Gastroesophageal sphincter (tissue), 4 donors: ENCODE data around the gene PCNT. TPM values are rescaled to one million over a fixed set of nuclear protein-coding genes. Genes with fewer than 3 reads are reported as not detected.

Experiments used
- ATAC-seq: fragments of 150-250 bp; one replicate; pipeline ENCODE4 v1.9.1; 2016; ENCODE audit warnings: mild to moderate bottlenecking, moderate library complexity
- H3K27ac ChIP-seq, 4 donors: fragments of 200-600 bp; sonication (generic) in 3 of 4; 1 replicate in 3 of 4; 2 replicates in 1 of 4; pipeline ENCODE4 v1.5.1; 2016 to 2019
- H3K27me3 ChIP-seq: fragments of 200-600 bp; sonication (generic); one replicate; pipeline ENCODE4 v1.5.1; 2019
- H3K36me3 ChIP-seq, 2 donors: fragments of 200-600 bp; sonication (generic); one replicate each; pipeline ENCODE4 v1.5.1; 2019; ENCODE audit warnings: control low read depth in 1 of 2
- H3K4me1 ChIP-seq, 3 donors: fragments of 200-600 bp; sonication (generic); 1 replicate in 2 of 3; 2 replicates in 1 of 3; pipeline ENCODE4 v1.5.1; 2016 to 2019; ENCODE audit warnings: control low read depth in 2 of 3
- H3K4me3 ChIP-seq, 2 donors: fragments of 200-600 bp; sonication (generic); one replicate each; pipeline ENCODE4 v1.5.1; 2019; ENCODE audit warnings: mild to moderate bottlenecking in 1 of 2, moderate library complexity in 1 of 2
- H3K9me3 ChIP-seq, 3 donors: fragments of 200-600 bp; sonication (generic); one replicate each; pipeline ENCODE4 v1.5.1; 2017 to 2019; ENCODE audit warnings: control low read depth in 2 of 3
- CTCF ChIP-seq, 4 experiments: fragments of 200-600 bp in 2 of 4; fragments of 450-650 bp in 2 of 4; sonication (generic) in 1 of 4; IDR thresholded peaks; one replicate each; pipeline ENCODE4 v1.5.1; 2017 to 2019; ENCODE audit warnings: antibody characterized with exemption in 4 of 4, mild to moderate bottlenecking in 2 of 4, moderate library complexity in 2 of 4
- EP300 ChIP-seq: sonication (generic); formaldehyde crosslinking; IDR thresholded peaks from one replicate; pipeline ENCODE4 v1.6.1; 2017; ENCODE audit warnings: antibody characterized with exemption, mild to moderate bottlenecking
- POLR2A ChIP-seq, 2 donors: fragments of 450-650 bp; IDR thresholded peaks; one replicate each; pipeline ENCODE4 v1.6.1; 2017; ENCODE audit warnings: antibody characterized with exemption in 2 of 2, mild to moderate bottlenecking in 2 of 2, moderate library complexity in 1 of 2
- POLR2AphosphoS5 ChIP-seq: sonication (generic); formaldehyde crosslinking; IDR thresholded peaks from one replicate; pipeline ENCODE4 v1.6.1; 2017; ENCODE audit warnings: antibody characterized with exemption
- WGBS, 2 donors: methylation state at CpG; one replicate each; pipeline ENCODE4 v1.1.5; 2018; ENCODE audit warnings: low coverage in 1 of 2; 5-methylcytosine and 5-hydroxymethylcytosine counted together
- total RNA-seq, 4 donors: library from RNA; depleted of rRNA; stranded (reverse); fragments of >200 nt; gene quantifications; one replicate each; pipeline ENCODE4 v1.1.0, GENCODE V29; 2016

Gene PCNT
- total RNA-seq, 4 donors from 2014 or later = 24.3 to 31.1 (median 27.3) TPM

- no peaks in the 10 kb centered on the region for H3K9me3 ChIP-seq
- no peak overlapping the region for H3K4me3 ChIP-seq
- no peak for TF ChIP-seq EP300
- no peak for TF ChIP-seq CTCF (IDR thresholded peaks at IDR 0.05)
- TF ChIP-seq POLR2AphosphoS5 = no peak
- TF ChIP-seq POLR2A (IDR thresholded peaks at IDR 0.05) = no peak
- H3K4me1 ChIP-seq = no peaks in the 10 kb centered on the region
- no peak for ATAC-seq
- H3K36me3 ChIP-seq = peaks cover 0 to 100% of the 10 kb centered on the region in 2 donors
- WGBS, 2 donors = 90 to 100% methylated on average over 2 to 4 of the region's 11 CpGs
- H3K27ac ChIP-seq = no peak overlapping the region
- no peaks in the 10 kb centered on the region for H3K27me3 ChIP-seq
Observed at GRCh38 chr21:46351476-46352163, 27.7 kb downstream of the PCNT start.

GRCh38 chr21:46352164-46352515 is 28.2 kb downstream of the PCNT start:
- Histone ChIP-seq H3K4me1 (no peaks in the 10 kb centered on the region), H3K27me3 (no peaks in the 10 kb centered on the region), H3K9me3 (no peaks in the 10 kb centered on the region), H3K36me3 (peaks cover 0 to 100% of the 10 kb centered on the region in 2 donors), H3K27ac (no peak overlapping the region), H3K4me3 (no peak overlapping the region)
- ATAC-seq = no peak
- WGBS, 2 donors = no CpG with 5 or more reads among the region's 11 CpGs
- TF ChIP-seq POLR2A (IDR thresholded peaks at IDR 0.05) = no peak
- no peak for TF ChIP-seq CTCF (IDR thresholded peaks at IDR 0.05)
- TF ChIP-seq EP300 = no peak
- no peak for TF ChIP-seq POLR2AphosphoS5

GRCh38 chr21:46352913-46353312 is 29.0 kb downstream of the PCNT start:
- Histone ChIP-seq H3K4me3 (no peak overlapping the region), H3K4me1 (no peaks in the 10 kb centered on the region), H3K27me3 (no peaks in the 10 kb centered on the region), H3K9me3 (no peaks in the 10 kb centered on the region), H3K36me3 (peaks cover 0 to 100% of the 10 kb centered on the region in 2 donors), H3K27ac (no peak overlapping the region)
- no CpG with 5 or more reads among the region's 14 CpGs for WGBS, 2 donors
- no peak for ATAC-seq
- TF ChIP-seq CTCF (IDR thresholded peaks at IDR 0.05) (no peak), EP300 (no peak), POLR2A (IDR thresholded peaks at IDR 0.05) (no peak), POLR2AphosphoS5 (no peak)

- H3K9me3 ChIP-seq = no peaks in the 10 kb centered on the region
- WGBS, 2 donors = 95 to 100% methylated on average over 1 to 7 of the region's 16 CpGs
- no peak overlapping the region for H3K27ac ChIP-seq
- ATAC-seq = no peak
- no peak for TF ChIP-seq POLR2AphosphoS5
- H3K27me3 ChIP-seq = no peaks in the 10 kb centered on the region
- no peak overlapping the region for H3K4me3 ChIP-seq
- no peaks in the 10 kb centered on the region for H3K4me1 ChIP-seq
- peaks cover 0 to 100% of the 10 kb centered on the region in 2 donors for H3K36me3 ChIP-seq
Observed at GRCh38 chr21:46354046-46354445, 30.1 kb downstream of the PCNT start.

- no peaks in the 10 kb centered on the region for H3K27me3 ChIP-seq
- WGBS, 2 donors = 80 to 82% methylated on average over 2 to 4 of the region's 13 CpGs
- H3K4me3 ChIP-seq = no peak overlapping the region
- no peak for ATAC-seq
- TF ChIP-seq CTCF (IDR thresholded peaks at IDR 0.05) (no peak), POLR2AphosphoS5 (no peak), POLR2A (IDR thresholded peaks at IDR 0.05) (no peak), EP300 (no peak)
- no peaks in the 10 kb centered on the region for H3K9me3 ChIP-seq
- no peak overlapping the region for H3K27ac ChIP-seq
- H3K36me3 ChIP-seq = peaks cover 0 to 99% of the 10 kb centered on the region in 2 donors
- no peaks in the 10 kb centered on the region for H3K4me1 ChIP-seq
Observed at GRCh38 chr21:46354518-46354917, 30.6 kb downstream of the PCNT start.
